ENCODE results near the gene AP2A2.

The AP2A2 gene

GRCh38 chr11:899724-900123 lies 25.9 kb upstream of the AP2A2 start:
- no peak for DNase-seq

- DNase-seq: no peak
These were observed 25.1 kb upstream of the AP2A2 start for GRCh38 chr11:900545-900944.

GRCh38 chr11:901452-902061 lies 24.1 kb upstream of the AP2A2 start:
- no peak for DNase-seq

- no peak for DNase-seq
These were observed 21.3 kb upstream of the AP2A2 start for GRCh38 chr11:904380-904779.

GRCh38 chr11:905952-906351 lies 19.7 kb upstream of the AP2A2 start:
- DNase-seq: no peak

- no peak for DNase-seq
These were observed 18.0 kb upstream of the AP2A2 start for GRCh38 chr11:907668-908067.

GRCh38 chr11:908273-908672 lies 17.4 kb upstream of the AP2A2 start:
- DNase-seq: no peak

- no peak for DNase-seq
These were observed 16.3 kb upstream of the AP2A2 start for GRCh38 chr11:909406-909805.

- DNase-seq: no peak
These were observed 15.6 kb upstream of the AP2A2 start for GRCh38 chr11:910044-910588.

- peak; percentile 91 for DNase-seq
These were observed 15.1 kb upstream of the AP2A2 start, which contains the start of gene CHID1 for GRCh38 chr11:910589-911030. TSS of gene CHID1 (minus strand) at chr11:910810. CDS start at chr11:904816, 5,994 bp downstream.

- peak; percentile 68 for DNase-seq
These were observed 14.4 kb upstream of the AP2A2 start for GRCh38 chr11:911031-911889.

GRCh38 chr11:911890-912219 lies 13.8 kb upstream of the AP2A2 start:
- no peak for DNase-seq

GRCh38 chr11:912266-912665 lies 13.4 kb upstream of the AP2A2 start:
- DNase-seq: no peak

GRCh38 chr11:913043-913442 lies 12.6 kb upstream of the AP2A2 start:
- DNase-seq: no peak

- DNase-seq: no peak
These were observed 11.5 kb upstream of the AP2A2 start for GRCh38 chr11:914204-914603.

- DNase-seq: peak; percentile 3
These were observed 10.7 kb upstream of the AP2A2 start for GRCh38 chr11:914747-915501.

GRCh38 chr11:917426-917825 lies 8.2 kb upstream of the AP2A2 start:
- no peak for DNase-seq

- DNase-seq: no peak
These were observed 3.6 kb upstream of the AP2A2 start for GRCh38 chr11:921921-922678.

GRCh38 chr11:923691-924405 lies 1.8 kb upstream of the AP2A2 start:
- DNase-seq: no peak

GRCh38 chr11:924406-925157 lies 1.1 kb upstream of the AP2A2 start:
- DNase-seq: no peak

GRCh38 chr11:925158-925495 lies 543 bp upstream of the AP2A2 start:
- DNase-seq: no peak
